Measurements from ENCODE around the gene TREML2.

TREML2 gene

GRCh38 chr6:41147917-41148316 is 53.0 kb downstream of the TREML2 start:
- no peak for DNase-seq (ENCODE audit: low spot score)

All from AG08395 (cell line).